AG04450 (cell line): ENCODE measurements around the gene CRYBB2. TPM values are rescaled to one million over a fixed set of nuclear protein-coding genes. Genes with fewer than 3 reads are reported as not detected.
A peak's percentile ranks its signal among the peaks of the same experiment; 100 is the strongest.
"Not testable (repeated sequence)": the region's sequence is repeated elsewhere in the genome, so short reads cannot be mapped to it uniquely, and the experiment has no call there.

Experiments used
- CTCF ChIA-PET: fragments of 300-600, 350-600 bp; formaldehyde crosslinking; extraction: SDS; loops from one replicate; lab custom pipeline; 2022; ENCODE audit warnings: antibody characterized with exemption, inconsistent platforms; lab: Charles Lee
- POLR2A ChIA-PET: fragments of 350-600 bp; formaldehyde crosslinking; extraction: SDS; loops from one replicate; lab custom pipeline; 2021; ENCODE audit warnings: antibody characterized with exemption, inconsistent platforms; lab: Yijun Ruan, JAX
- DNase-seq: peaks from one replicate; pipeline ENCODE4 v3.0.0-alpha.2; 2011; ENCODE audit warnings: low read depth, low spot score
- H3K27ac ChIP-seq: one replicate; pipeline ENCODE4 v1.5.1; 2012; ENCODE audit warnings: low read depth, low read length, control low read depth
- H3K27me3 ChIP-seq: one replicate; pipeline ENCODE4 v1.6.0; 2012; ENCODE audit warnings: low read length; ENCODE audit not compliant: control insufficient read depth, insufficient read depth
- H3K4me3 ChIP-seq: 2 replicates; pipeline ENCODE4 v1.5.1; 2011; ENCODE audit warnings: mild to moderate bottlenecking, low read depth, low read length, control low read depth
- H3K9me3 ChIP-seq: 2 replicates; pipeline ENCODE4 v1.5.1; 2012; ENCODE audit warnings: low read length; ENCODE audit not compliant: control insufficient read depth, insufficient read depth
- polyA plus RNA-seq: library from polyadenylated mRNA; depleted of rRNA; stranded (reverse); fragments of >200 nt; gene quantifications from 2 replicates; pipeline ENCODE4 v1.2.3, GENCODE V29; 2011
- TF ChIP-seq, protein P1 (sequence below): IDR thresholded peaks from 2 replicates; pipeline ENCODE4 v1.5.1; 2011; ENCODE audit warnings: low read depth, low read length, control low read depth, inconsistent platforms

CRYBB2 gene
- polyA plus RNA-seq, 1 experiment = 1.7 TPM

- POLR2A ChIA-PET = no interaction called here
- no peaks in the 10 kb centered on the region for H3K27me3 ChIP-seq
- no peak overlapping the region for H3K27ac ChIP-seq
- peak; percentile 10 for DNase-seq
- H3K4me3 ChIP-seq = no peak overlapping the region
- H3K9me3 ChIP-seq = no peaks in the 10 kb centered on the region; the same call in 1 of the 2 replicates
- CTCF ChIA-PET = interaction anchor here (0.6 to 0.8 kb wide), 2 partner anchors 309 to 537 kb away, joined by 3 read pairs; no protein-coding TSS in a partner anchor
- TF ChIP-seq, protein P1, sequence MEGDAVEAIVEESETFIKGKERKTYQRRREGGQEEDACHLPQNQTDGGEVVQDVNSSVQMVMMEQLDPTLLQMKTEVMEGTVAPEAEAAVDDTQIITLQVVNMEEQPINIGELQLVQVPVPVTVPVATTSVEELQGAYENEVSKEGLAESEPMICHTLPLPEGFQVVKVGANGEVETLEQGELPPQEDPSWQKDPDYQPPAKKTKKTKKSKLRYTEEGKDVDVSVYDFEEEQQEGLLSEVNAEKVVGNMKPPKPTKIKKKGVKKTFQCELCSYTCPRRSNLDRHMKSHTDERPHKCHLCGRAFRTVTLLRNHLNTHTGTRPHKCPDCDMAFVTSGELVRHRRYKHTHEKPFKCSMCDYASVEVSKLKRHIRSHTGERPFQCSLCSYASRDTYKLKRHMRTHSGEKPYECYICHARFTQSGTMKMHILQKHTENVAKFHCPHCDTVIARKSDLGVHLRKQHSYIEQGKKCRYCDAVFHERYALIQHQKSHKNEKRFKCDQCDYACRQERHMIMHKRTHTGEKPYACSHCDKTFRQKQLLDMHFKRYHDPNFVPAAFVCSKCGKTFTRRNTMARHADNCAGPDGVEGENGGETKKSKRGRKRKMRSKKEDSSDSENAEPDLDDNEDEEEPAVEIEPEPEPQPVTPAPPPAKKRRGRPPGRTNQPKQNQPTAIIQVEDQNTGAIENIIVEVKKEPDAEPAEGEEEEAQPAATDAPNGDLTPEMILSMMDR = peak; percentile 49
These were observed 16.3 kb downstream of the CRYBB2 start for GRCh38 chr22:25235547-25236290.

GRCh38 chr22:25236417-25236816 is 17.0 kb downstream of the CRYBB2 start:
- no peak overlapping the region for H3K27ac ChIP-seq
- no peak overlapping the region for H3K4me3 ChIP-seq
- H3K27me3 ChIP-seq = no peaks in the 10 kb centered on the region
- H3K9me3 ChIP-seq = no peaks in the 10 kb centered on the region; the same call in 1 of the 2 replicates
- CTCF ChIA-PET = interaction anchor here (0.8 kb wide), 1 partner anchor 537 kb away, joined by 3 read pairs; no protein-coding TSS in a partner anchor
- DNase-seq = no peak
- POLR2A ChIA-PET = no interaction called here
- TF ChIP-seq, protein P1 = no peak

- DNase-seq = no peak
- H3K9me3 ChIP-seq = no peaks in the 10 kb centered on the region; the same call in 1 of the 2 replicates
- no peak overlapping the region for H3K27ac ChIP-seq
- no peak overlapping the region for H3K4me3 ChIP-seq
- no peaks in the 10 kb centered on the region for H3K27me3 ChIP-seq
- CTCF ChIA-PET = no interaction called here
- POLR2A ChIA-PET = no interaction called here
- TF ChIP-seq, protein P1 = no peak
These were observed 18.1 kb downstream of the CRYBB2 start for GRCh38 chr22:25237503-25237902.

GRCh38 chr22:25238058-25238457 is 18.6 kb downstream of the CRYBB2 start:
- H3K9me3 ChIP-seq, H3K27me3 ChIP-seq, DNase-seq, POLR2A ChIA-PET, H3K4me3 ChIP-seq, H3K27ac ChIP-seq, CTCF ChIA-PET: not testable (repeated sequence)

- DNase-seq, CTCF ChIA-PET, POLR2A ChIA-PET, H3K4me3 ChIP-seq, H3K27ac ChIP-seq, H3K27me3 ChIP-seq, H3K9me3 ChIP-seq: not testable (repeated sequence)
These were observed 35.7 kb downstream of the CRYBB2 start for GRCh38 chr22:25255169-25255568.

DNA sequence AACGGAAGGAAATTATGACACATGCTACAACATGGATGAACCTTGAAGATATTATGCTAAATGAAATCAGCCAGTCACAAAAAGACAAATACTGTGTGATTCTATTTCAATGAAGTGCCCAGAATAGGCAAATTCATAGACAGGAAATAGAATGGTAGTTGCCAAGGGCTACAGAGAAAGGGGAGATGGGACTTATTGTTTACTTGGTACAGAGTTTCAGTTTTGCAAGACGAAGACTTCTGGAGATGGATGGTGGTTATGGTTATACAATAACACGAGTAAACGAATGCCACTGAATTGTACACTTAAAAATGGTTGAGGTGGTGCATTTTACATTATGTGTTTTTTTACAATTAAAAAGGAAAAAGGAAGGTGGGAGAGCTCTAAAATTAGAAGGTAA is 48.1 kb downstream of the CRYBB2 start:
- POLR2A ChIA-PET, CTCF ChIA-PET, H3K27ac ChIP-seq, H3K4me3 ChIP-seq, H3K27me3 ChIP-seq, DNase-seq, H3K9me3 ChIP-seq: not testable (repeated sequence)

- H3K27ac ChIP-seq, CTCF ChIA-PET, DNase-seq, H3K4me3 ChIP-seq, H3K9me3 ChIP-seq, POLR2A ChIA-PET, H3K27me3 ChIP-seq: not testable (repeated sequence)
These were observed 49.5 kb downstream of the CRYBB2 start for GRCh38 chr22:25268902-25269301.

DNA sequence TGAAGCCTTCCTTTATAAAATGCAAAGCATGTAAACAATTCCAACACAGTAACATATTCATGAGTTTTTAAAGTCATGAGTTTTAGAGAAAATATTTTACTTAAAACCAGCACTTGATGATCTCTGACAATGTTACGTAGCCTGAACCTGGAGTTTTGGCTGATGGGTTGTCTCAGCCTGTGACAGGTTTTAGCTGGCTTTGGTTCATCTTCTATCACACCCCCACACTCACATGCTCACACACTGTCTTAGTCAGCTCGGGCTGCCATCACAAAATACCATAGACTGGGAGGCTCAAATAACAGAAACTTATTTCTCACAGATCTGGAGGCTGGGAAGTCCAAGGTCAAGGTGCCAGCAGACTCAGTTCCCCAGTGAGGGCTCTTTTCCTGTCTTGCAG is 50.6 kb downstream of the CRYBB2 start:
- H3K9me3 ChIP-seq, CTCF ChIA-PET, DNase-seq: not testable (repeated sequence)

GRCh38 chr22:25273231-25273630 is 53.8 kb downstream of the CRYBB2 start:
- H3K9me3 ChIP-seq, DNase-seq, H3K4me3 ChIP-seq, H3K27me3 ChIP-seq, CTCF ChIA-PET, H3K27ac ChIP-seq, POLR2A ChIA-PET: not testable (repeated sequence)

More for the DNA sequence above, 50.6 kb downstream of the CRYBB2 start:
- POLR2A ChIA-PET, H3K27me3 ChIP-seq, H3K4me3 ChIP-seq, H3K27ac ChIP-seq: not testable (repeated sequence)
